ENCODE data around the gene PRICKLE1.

DNA sequence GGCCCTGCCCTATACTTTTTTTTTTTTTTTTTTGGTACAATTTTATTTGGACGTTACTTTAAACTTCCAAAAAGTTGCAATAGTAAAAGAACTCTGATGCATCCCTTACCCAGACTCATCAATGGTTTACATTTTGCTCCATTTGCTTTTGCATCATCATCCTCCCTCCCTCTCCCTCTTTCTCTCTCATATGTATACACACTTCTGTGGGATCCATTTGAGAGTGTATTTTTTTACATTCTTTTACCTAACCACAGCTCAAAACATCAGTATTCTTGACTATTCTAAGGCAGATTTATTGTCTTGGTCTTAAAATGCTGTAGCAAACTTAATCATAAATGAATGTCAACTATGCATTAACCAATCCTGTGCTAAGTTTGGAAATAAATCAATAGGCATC is 111.6 kb downstream of the PRICKLE1 start:
- no peak for TF ChIP-seq GATA2 (IDR thresholded peaks at IDR 0.05; ENCODE audit: low read depth, low read length)
- no peak for TF ChIP-seq GATA3 (IDR thresholded peaks at IDR 0.05; ENCODE audit: low read depth, low read length)

All from SH-SY5Y (cell line).